ENCODE measurements around the gene PKD1.

The PKD1 gene

DNA sequence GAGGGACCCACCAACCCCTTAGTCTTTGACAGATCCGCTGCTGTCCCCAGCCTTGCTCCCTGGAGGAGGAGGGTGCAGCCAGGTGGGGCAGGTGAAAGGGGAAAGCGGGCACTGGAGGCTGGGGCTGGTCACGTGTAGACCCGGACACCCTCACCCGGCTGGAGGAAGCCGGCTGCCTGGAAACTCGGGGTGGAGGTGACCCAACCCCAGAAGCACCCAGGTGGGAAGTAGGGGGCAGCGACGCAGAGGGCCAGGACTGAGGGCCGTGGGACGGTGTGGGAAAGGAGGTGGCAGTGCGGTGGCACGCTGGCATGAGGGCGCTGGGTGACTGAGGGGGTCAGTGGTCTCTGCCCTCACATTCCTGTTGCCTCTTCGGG, 22.6 kb upstream of the PKD1 start:
- no peaks in the 10 kb centered on the region for H3K27me3 ChIP-seq

DNA sequence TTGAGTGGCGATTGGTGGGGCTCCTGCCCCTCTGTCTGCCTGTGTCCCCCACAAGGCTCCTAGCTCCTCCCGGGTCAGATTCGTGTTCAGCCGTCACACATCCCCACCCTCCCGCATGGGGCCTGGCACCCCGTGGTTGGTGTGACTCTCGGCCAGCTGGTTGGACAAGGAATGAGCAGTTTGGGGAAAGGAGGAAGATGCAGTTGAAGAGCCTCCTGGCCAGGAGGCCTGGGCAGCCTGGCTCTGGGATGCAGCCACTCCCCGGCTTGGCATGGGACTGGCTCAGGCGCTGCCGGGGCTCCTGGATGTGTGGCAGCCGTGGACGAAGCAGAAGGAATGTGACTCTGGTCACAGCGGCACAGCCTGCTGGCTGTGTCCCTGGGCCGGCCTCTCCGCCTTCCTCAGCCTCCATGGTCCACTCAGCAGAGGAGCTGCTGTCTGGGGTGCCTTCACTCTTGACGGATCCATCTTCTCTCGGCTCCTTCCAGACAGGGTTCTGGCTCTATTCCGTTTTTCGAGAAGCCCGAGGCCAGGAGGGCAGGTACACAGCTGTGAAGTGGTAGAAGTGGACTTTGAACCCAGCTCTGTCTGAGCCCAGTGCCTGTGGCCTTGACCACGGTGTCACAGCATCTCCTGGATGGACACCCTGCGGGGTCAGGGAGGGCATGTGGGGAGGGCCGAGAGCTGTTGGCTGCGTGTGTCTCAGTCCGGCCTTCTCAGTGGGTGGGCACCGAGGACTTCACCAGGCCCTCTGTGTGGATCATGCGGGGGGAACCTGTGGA, 22.0 kb upstream of the PKD1 start:
- Histone ChIP-seq H3K27ac (peak overlapping the region; percentile 78 to 84), H3K9me3 (no peaks in the 10 kb centered on the region), H3K36me3 (no peaks in the 10 kb centered on the region), H3K27me3 (no peaks in the 10 kb centered on the region), H3K4me3 (no peak overlapping the region), H3K4me1 (peaks cover 0 to 87% (median 61%) of the 10 kb centered on the region in 4 donors)
- DNase-seq = no peak
- TF ChIP-seq, protein P1, sequence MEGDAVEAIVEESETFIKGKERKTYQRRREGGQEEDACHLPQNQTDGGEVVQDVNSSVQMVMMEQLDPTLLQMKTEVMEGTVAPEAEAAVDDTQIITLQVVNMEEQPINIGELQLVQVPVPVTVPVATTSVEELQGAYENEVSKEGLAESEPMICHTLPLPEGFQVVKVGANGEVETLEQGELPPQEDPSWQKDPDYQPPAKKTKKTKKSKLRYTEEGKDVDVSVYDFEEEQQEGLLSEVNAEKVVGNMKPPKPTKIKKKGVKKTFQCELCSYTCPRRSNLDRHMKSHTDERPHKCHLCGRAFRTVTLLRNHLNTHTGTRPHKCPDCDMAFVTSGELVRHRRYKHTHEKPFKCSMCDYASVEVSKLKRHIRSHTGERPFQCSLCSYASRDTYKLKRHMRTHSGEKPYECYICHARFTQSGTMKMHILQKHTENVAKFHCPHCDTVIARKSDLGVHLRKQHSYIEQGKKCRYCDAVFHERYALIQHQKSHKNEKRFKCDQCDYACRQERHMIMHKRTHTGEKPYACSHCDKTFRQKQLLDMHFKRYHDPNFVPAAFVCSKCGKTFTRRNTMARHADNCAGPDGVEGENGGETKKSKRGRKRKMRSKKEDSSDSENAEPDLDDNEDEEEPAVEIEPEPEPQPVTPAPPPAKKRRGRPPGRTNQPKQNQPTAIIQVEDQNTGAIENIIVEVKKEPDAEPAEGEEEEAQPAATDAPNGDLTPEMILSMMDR (IDR thresholded peaks at IDR 0.05) = no peak
- intact Hi-C loops (cut with DNase I; ENCODE audit: low total_unique reads) = no loop called here

More for the DNA sequence above, 22.6 kb upstream of the PKD1 start:
- TF ChIP-seq, protein P1 (IDR thresholded peaks at IDR 0.05) = no peak
- H3K4me3 ChIP-seq = no peak overlapping the region
- H3K4me1 ChIP-seq = peaks cover 0 to 87% (median 56%) of the 10 kb centered on the region in 4 donors
- H3K27ac ChIP-seq = peak overlapping the region in 1 of 2 donors; percentile 84
- intact Hi-C loops (cut with DNase I; ENCODE audit: low total_unique reads) = no loop called here
- no peaks in the 10 kb centered on the region for H3K36me3 ChIP-seq
- no peak for DNase-seq
- no peaks in the 10 kb centered on the region for H3K9me3 ChIP-seq

DNA sequence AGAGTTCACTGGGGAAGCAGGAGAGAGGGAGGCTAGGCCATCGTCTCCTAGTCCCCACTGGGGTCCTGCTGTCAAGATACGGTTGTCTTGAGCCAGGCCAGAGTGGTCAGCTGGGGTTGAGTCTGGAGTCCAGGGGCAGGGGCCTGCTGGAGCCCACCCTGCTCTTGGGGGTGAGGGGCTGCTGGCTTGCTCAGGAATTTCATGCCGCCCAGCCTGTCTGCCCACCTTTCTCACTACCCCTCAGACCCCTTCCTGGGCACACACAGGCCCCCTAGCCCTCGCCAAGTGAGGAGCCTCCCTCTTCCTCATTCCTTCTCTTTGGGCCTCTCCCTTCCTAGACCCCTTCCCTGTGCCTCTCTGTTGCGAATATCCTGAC, 21.1 kb upstream of the PKD1 start:
- intact Hi-C loops (cut with DNase I; ENCODE audit: low total_unique reads) = no loop called here
- peak overlapping the region; percentile 71 to 78 for H3K4me3 ChIP-seq
- peaks cover 0 to 89% (median 69%) of the 10 kb centered on the region in 4 donors for H3K4me1 ChIP-seq
- H3K9me3 ChIP-seq = no peaks in the 10 kb centered on the region
- H3K36me3 ChIP-seq = peaks cover 0 to under 1% (median 0%) of the 10 kb centered on the region in 3 donors
- no peak for DNase-seq
- H3K27me3 ChIP-seq = no peaks in the 10 kb centered on the region
- peak overlapping the region; percentile 78 to 84 for H3K27ac ChIP-seq
- TF ChIP-seq, protein P1 (IDR thresholded peaks at IDR 0.05) = no peak

DNA sequence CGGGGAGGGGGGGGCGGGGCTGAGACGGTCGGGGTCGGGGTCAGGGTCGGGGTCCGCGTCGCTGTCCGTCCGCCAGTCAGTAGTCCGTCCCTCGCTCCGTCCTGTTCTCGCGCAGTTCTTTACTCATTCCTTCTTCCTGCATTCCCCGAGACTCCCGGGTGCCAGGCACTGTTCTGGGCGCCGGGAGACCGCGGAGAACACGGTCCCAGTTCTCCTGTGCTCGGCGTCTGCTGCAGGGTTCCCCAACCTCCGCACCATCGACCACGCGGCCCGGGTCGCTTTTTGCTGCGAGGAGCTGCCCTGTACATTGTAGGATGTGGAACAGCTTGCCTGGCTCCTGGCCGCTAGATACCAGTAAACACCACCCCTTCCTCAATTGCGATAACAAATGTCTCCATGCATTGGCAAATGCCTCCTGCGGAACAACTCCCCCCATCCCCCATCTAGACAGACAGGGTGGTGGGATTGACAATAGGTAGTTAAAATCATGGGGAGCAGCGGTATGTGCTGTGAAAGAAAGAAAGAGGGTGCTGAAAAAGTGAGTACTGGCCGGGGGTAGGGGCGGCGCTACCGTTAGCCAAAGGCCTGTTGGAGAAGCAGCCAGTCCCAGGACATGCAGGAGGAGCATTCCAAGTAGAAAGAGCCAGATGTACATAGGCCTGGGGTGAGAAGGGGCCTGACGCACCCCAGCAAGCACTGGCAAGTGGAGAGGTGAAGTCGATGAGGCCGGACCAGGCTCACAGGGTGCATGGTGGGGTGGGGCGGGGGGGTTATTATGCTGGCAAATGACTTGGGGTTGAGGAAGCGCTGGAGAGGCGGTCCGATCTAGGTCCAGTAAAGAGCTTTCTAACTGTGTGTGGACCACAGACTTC, 20.5 kb upstream of the PKD1 start:
- H3K27me3 ChIP-seq = no peaks in the 10 kb centered on the region
- TF ChIP-seq, protein P1 (IDR thresholded peaks at IDR 0.05) = no peak
- DNase-seq = no peak
- peaks cover 0 to 7% (median 0%) of the 10 kb centered on the region in 3 donors for H3K36me3 ChIP-seq
- no peaks in the 10 kb centered on the region for H3K9me3 ChIP-seq
- H3K27ac ChIP-seq = peak overlapping the region; percentile 78 to 84
- intact Hi-C loops (cut with DNase I; ENCODE audit: low total_unique reads) = no loop called here
- peaks cover 0 to 89% (median 75%) of the 10 kb centered on the region in 4 donors for H3K4me1 ChIP-seq
- peak overlapping the region; percentile 71 to 78 for H3K4me3 ChIP-seq

DNA sequence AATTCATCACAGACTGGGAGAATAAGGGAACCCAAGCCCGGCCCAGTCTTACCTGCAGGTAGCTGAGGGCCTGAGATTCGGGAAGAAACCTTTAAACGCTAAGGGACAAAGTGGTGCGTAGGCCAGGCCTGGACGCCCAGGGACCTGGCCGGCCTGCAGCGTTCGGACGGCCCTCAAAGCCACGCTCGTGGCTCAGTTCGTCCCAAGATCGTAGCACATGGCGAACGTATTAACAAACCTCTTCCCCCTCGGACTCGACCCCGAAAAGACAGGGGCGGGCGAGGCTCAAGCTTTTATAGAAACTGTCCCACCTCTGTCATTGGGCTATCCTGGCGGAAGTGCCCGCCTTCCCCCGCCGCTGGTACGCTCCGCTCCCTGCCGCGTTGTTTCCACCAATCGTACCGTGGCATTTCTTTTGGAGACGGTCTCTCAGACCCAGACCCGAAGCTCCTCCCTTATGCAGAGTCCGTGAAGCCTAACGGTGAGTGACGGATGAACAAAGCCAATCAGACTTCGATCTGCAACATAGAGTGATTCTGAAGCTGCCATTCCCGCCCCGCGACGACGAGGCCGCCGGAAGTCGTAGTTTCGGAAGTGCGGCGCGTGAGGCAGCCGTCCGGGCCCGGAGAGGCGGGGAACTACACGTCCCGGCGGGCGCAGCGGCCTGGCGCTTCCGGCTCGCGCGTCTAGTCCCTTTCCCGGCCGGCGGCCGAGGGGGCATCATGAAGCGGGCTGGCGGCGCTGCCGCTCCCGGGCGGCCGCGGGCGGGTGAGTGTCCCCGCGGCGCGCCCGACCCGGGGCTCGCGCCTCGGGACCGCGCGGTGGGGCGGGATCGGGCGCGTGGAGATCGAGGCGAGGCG, 19.6 kb upstream of the PKD1 start, which contains the start of gene TRAF7:
TRAF7 (plus strand) TSS at position 692 of the 860 bp plus-strand sequence. CDS start 8,139 bp downstream, outside the sequence.
- TF ChIP-seq, protein P1 (IDR thresholded peaks at IDR 0.05) = peak in 1 of 2 experiments; percentile 20
- peak; percentile 99 to 100 for DNase-seq
- Histone ChIP-seq H3K27ac (peak within 1 kb of the TSS; percentile 78 to 84), H3K27me3 (no peaks in the 10 kb centered on the region), H3K9me3 (no peaks in the 10 kb centered on the region), H3K4me1 (peaks cover 0 to 89% (median 72%) of the 10 kb centered on the region in 4 donors), H3K36me3 (peaks cover 0 to 11% (median 0%) of the 10 kb centered on the region in 3 donors), H3K4me3 (peak within 1 kb of the TSS; percentile 71 to 78)
- intact Hi-C loops (cut with DNase I; ENCODE audit: low total_unique reads) = no loop called here
